ENCODE measurements around the gene RTL1. TPM values are rescaled to one million over a fixed set of nuclear protein-coding genes. Genes with fewer than 3 reads are reported as not detected.

Gene RTL1
- total RNA-seq, 1 donor from 2014 or later, result not detected

DNA sequence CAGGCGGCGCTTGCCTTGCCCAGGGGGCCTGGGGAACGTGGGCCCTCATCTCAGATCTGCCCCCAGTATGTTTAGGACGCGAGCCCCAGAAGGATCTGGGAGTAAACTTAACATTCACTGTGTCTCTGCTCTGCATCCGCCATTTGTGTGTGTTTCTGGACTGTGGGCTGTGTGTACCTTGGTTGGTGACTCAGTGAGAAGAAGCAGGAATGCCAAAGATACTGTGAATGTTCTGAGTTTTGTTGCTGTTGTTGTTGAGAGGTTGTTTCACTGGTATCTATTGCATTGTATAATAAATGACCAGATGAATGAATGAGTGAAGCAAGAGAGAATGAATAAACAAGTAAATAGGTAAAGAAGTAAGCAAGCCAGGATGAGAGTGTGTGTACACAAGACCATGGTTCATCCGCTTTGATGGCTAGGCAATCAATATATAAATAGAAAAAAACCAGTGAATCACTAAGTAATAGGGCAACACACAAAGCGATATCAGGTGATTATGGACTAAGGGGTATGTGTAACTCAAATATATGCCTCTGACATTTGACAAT is 57.1 kb downstream of the RTL1 start:
- Histone ChIP-seq H3K27me3 (ENCODE audit: low read depth) (peaks cover 46% of the 10 kb centered on the region), H3K36me3 (no peaks in the 10 kb centered on the region), H3K9me3 (replicated peaks) (no peaks in the 10 kb centered on the region), H3K4me3 (no peak overlapping the region), H3K27ac (replicated peaks) (no peak overlapping the region), H3K4me1 (no peaks in the 10 kb centered on the region)
- DNase-seq, result no peak
- intact Hi-C loops (cut with micrococcal nuclease), result no loop called here
- TF ChIP-seq, protein P1, sequence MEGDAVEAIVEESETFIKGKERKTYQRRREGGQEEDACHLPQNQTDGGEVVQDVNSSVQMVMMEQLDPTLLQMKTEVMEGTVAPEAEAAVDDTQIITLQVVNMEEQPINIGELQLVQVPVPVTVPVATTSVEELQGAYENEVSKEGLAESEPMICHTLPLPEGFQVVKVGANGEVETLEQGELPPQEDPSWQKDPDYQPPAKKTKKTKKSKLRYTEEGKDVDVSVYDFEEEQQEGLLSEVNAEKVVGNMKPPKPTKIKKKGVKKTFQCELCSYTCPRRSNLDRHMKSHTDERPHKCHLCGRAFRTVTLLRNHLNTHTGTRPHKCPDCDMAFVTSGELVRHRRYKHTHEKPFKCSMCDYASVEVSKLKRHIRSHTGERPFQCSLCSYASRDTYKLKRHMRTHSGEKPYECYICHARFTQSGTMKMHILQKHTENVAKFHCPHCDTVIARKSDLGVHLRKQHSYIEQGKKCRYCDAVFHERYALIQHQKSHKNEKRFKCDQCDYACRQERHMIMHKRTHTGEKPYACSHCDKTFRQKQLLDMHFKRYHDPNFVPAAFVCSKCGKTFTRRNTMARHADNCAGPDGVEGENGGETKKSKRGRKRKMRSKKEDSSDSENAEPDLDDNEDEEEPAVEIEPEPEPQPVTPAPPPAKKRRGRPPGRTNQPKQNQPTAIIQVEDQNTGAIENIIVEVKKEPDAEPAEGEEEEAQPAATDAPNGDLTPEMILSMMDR (IDR thresholded peaks at IDR 0.05; ENCODE audit: borderline replicate concordance), result no peak

DNA sequence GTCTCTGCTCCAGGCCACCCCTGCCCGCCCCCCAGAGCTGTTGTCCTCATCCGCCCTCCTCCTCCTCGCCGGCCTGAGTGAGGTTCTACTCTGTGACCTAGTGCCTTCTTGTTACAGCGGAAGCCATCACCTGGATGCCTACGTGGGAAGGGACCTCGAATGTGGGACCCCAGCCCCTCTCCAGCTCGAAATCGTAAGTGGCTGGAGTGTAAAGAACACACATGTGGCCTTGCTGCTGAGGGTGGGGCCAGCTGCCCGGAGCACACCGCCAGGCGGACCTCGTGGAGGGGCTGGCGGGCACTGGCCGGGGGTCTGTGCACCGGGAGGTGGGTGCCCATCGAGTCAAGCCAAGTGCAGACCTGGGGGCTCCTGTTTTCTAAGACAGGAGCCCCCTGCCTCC is 58.2 kb downstream of the RTL1 start:
- H3K4me1 ChIP-seq, result no peaks in the 10 kb centered on the region
- no peak for DNase-seq
- peaks cover 56% of the 10 kb centered on the region for H3K27me3 ChIP-seq (ENCODE audit: low read depth)
- no peak overlapping the region for H3K27ac ChIP-seq (replicated peaks)
- intact Hi-C loops (cut with micrococcal nuclease), result no loop called here
- TF ChIP-seq, protein P1 (IDR thresholded peaks at IDR 0.05; ENCODE audit: borderline replicate concordance), result no peak
- H3K4me3 ChIP-seq, result no peak overlapping the region
- H3K36me3 ChIP-seq, result no peaks in the 10 kb centered on the region
- H3K9me3 ChIP-seq (replicated peaks), result no peaks in the 10 kb centered on the region

DNA sequence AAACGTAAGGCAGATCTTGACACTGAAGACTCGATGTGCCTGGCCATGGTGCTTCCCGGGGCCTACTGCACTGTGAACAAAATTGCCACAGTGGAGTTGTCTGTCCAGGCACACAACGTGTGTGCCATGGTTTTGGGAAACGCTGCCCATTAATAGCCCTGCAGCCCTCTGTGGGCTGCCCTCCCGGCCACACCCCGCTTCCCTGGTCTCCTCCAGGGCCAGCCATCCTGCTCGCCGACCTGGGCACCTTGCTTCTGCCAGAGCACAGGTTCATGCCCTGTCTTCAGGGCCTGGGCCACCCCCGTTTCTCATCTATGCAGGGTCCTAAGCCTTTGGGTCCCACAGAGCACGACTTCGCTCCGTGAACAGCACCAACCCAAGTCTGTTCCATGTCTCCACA is 58.7 kb downstream of the RTL1 start:
- intact Hi-C loops (cut with micrococcal nuclease), result no loop called here
- no peak for DNase-seq
- TF ChIP-seq, protein P1 (IDR thresholded peaks at IDR 0.05; ENCODE audit: borderline replicate concordance), result no peak
- Histone ChIP-seq H3K27ac (replicated peaks) (no peak overlapping the region), H3K4me1 (no peaks in the 10 kb centered on the region), H3K36me3 (no peaks in the 10 kb centered on the region), H3K27me3 (ENCODE audit: low read depth) (peaks cover 61% of the 10 kb centered on the region), H3K4me3 (no peak overlapping the region), H3K9me3 (replicated peaks) (no peaks in the 10 kb centered on the region)

DNA sequence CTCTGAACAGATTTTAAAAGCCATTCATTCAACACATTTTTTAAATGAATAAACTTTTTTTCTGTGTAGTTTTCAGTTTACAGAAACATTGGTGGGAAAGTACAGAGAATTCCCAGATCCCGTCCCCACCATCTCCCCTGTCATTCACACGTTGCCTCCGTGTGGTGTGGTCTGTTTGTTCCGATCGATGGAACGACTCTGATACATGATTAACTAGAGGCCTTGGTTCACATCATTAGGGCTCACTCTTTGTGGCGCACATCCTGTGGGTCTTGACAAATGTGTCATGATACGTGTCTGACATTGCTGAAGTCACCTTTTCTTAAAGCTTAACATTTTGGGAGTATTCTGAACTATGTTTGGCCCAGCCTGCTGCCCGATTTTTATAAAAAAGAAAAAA is 59.1 kb downstream of the RTL1 start:
- intact Hi-C loops (cut with micrococcal nuclease), result no loop called here
- Histone ChIP-seq H3K4me1 (no peaks in the 10 kb centered on the region), H3K27me3 (ENCODE audit: low read depth) (peaks cover 65% of the 10 kb centered on the region), H3K36me3 (no peaks in the 10 kb centered on the region), H3K27ac (replicated peaks) (no peak overlapping the region), H3K9me3 (replicated peaks) (no peaks in the 10 kb centered on the region), H3K4me3 (no peak overlapping the region)
- DNase-seq, result no peak
- TF ChIP-seq, protein P1 (IDR thresholded peaks at IDR 0.05; ENCODE audit: borderline replicate concordance), result no peak

DNA sequence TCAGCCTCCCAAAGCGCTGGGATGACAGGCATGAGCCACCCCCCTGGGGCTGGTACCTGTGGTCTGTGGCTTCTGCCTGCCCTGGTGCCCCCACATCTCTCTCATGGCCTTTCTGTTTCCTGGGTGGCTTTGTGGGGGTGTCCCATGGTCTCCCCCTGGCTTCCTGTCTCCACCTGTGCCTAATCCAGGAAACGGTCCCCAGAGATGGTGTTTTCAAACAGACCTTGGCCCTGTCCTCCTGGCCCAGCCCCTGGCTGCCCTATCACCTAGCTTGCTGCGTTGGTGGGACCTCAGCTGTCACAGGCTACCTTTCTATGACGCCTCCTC is 59.5 kb downstream of the RTL1 start:
- Histone ChIP-seq H3K27me3 (ENCODE audit: low read depth) (peaks cover 69% of the 10 kb centered on the region), H3K4me1 (no peaks in the 10 kb centered on the region), H3K4me3 (no peak overlapping the region), H3K36me3 (no peaks in the 10 kb centered on the region), H3K9me3 (replicated peaks) (no peaks in the 10 kb centered on the region), H3K27ac (replicated peaks) (no peak overlapping the region)
- DNase-seq, result no peak
- TF ChIP-seq, protein P1 (IDR thresholded peaks at IDR 0.05; ENCODE audit: borderline replicate concordance), result no peak
- intact Hi-C loops (cut with micrococcal nuclease), result no loop called here

DNA sequence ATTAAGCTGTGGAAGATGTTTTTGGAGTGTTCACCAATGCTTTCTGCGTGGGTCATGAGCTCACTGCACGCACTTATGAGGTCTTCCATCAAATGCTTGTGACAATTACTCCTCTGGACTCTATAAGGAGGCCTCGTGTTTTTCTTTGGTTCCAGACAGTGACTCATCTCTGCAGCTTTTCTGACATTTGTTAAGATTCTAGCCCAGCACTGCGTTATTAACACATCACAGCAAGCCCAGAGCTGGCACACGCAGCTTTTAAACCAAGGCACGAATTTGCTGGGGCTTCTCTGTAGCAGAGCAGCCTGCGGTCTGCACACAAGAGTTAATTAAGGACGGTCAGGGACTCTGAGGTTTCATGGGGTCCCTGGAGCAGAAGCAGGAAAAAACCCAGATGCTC is 60.7 kb downstream of the RTL1 start:
- Histone ChIP-seq H3K4me3 (no peak overlapping the region), H3K27me3 (ENCODE audit: low read depth) (peaks cover 79% of the 10 kb centered on the region), H3K4me1 (no peaks in the 10 kb centered on the region), H3K36me3 (no peaks in the 10 kb centered on the region), H3K27ac (replicated peaks) (no peak overlapping the region), H3K9me3 (replicated peaks) (no peaks in the 10 kb centered on the region)
- no peak for DNase-seq
- intact Hi-C loops (cut with micrococcal nuclease), result no loop called here
- TF ChIP-seq, protein P1 (IDR thresholded peaks at IDR 0.05; ENCODE audit: borderline replicate concordance), result no peak

Measured in left ventricle myocardium inferior (tissue), 1 donor.